Nephron (organoid): ENCODE results near the gene TMEM51.
"Not testable (repeated sequence)": the region's sequence is repeated elsewhere in the genome, so short reads cannot be mapped to it uniquely, and the experiment has no call there.

ENCODE experiments used
- H3K27ac Mint-ChIP-seq, 3 experiments: 2 replicates each; pipeline ENCODE4 v1.8.0; 2020; ENCODE audit warnings: mixed read lengths in 3 of 3, mild to moderate bottlenecking in 2 of 3, moderate library complexity in 1 of 3
- H3K27me3 Mint-ChIP-seq: 2 replicates; pipeline ENCODE4 v1.8.0; 2021; ENCODE audit warnings: low read depth, mild to moderate bottlenecking, moderate library complexity, mixed read lengths
- H3K36me3 Mint-ChIP-seq: 2 replicates; pipeline ENCODE4 v1.8.0; 2020; ENCODE audit warnings: low read depth, mixed read lengths
- H3K4me1 Mint-ChIP-seq: 2 replicates; pipeline ENCODE4 v1.8.0; 2020; ENCODE audit warnings: mixed read lengths
- H3K4me3 Mint-ChIP-seq, 3 experiments: 2 replicates each; pipeline ENCODE4 v1.8.0; 2020; ENCODE audit warnings: mild to moderate bottlenecking in 3 of 3, mixed read lengths in 3 of 3, moderate library complexity in 2 of 3
- H3K9me3 Mint-ChIP-seq: 2 replicates; pipeline ENCODE4 v1.8.0; 2020; ENCODE audit warnings: mixed read lengths
- CTCF ChIP-seq, 3 experiments: fragments of 200-600 bp; sonication (generic); IDR thresholded peaks; one replicate each; pipeline ENCODE4 v1.5.0; 2021; ENCODE audit warnings: antibody characterized with exemption in 3 of 3; ENCODE audit not compliant: unreplicated experiment in 3 of 3

The TMEM51 gene

DNA sequence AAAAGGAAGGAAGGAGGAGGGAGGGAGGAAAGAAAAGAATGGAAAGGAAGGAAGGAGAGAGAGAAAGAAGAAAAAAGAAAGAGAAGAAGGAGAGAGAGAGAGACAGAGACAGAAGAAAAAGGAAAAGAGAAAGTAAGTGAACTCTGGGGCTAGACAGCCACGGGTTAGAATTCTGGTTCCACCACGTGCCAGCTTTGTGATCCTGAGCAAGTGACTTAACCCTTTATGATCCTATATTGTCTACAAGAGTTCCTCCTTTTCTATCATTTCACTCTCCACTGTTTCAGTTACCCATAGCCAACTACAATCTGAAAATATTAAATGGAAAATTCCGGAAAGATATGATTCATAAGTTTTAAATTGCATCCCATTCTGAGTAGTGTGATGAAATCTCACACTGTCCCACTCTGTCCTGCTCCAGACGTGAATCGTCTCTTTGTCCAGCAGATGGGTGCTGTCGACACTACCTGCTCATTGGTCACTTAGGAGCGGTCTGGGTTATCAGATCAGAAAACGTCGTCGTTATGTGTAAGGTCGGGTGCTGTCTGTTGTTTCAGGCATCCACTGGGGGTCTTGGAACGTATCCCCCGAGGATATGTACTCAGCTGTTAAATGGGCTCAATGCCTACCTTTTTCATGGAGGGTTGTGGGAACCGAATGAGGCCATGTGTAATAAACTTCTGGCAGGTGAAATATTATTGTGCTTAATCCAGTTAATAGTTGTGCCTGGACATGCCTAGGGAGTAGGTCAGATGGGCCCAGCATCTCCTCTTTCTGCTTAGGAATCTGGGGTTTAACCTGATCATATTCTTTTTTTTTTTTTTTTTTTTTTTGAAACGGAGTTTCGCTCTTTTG, 19.1 kb downstream of the TMEM51 start:
- Mint-ChIP-seq H3K9me3 (no peaks in the 10 kb centered on the region), H3K27me3 (no peaks in the 10 kb centered on the region), H3K27ac (peak overlapping the region in 2 of 3 experiments; percentile 12 to 54), H3K4me3 (no peak overlapping the region), H3K36me3 (no peaks in the 10 kb centered on the region), H3K4me1 (peaks cover 34% of the 10 kb centered on the region)
- TF ChIP-seq CTCF (IDR thresholded peaks at IDR 0.05; ENCODE audit: unreplicated experiment in 3 of 3): no peak

- Mint-ChIP-seq H3K4me1 (peaks cover 42% of the 10 kb centered on the region), H3K27ac (peak overlapping the region; percentile 25 to 66 (median 55)), H3K27me3 (no peaks in the 10 kb centered on the region), H3K9me3 (no peaks in the 10 kb centered on the region), H3K36me3 (no peaks in the 10 kb centered on the region), H3K4me3 (no peak overlapping the region)
- TF ChIP-seq CTCF (IDR thresholded peaks at IDR 0.05; ENCODE audit: unreplicated experiment in 3 of 3): no peak
These were observed 20.5 kb downstream of the TMEM51 start for GRCh38 chr1:15173863-15174614.

GRCh38 chr1:15174615-15174983, 21.1 kb downstream of the TMEM51 start:
- H3K4me1 Mint-ChIP-seq: peaks cover 47% of the 10 kb centered on the region
- no peaks in the 10 kb centered on the region for H3K9me3 Mint-ChIP-seq

DNA sequence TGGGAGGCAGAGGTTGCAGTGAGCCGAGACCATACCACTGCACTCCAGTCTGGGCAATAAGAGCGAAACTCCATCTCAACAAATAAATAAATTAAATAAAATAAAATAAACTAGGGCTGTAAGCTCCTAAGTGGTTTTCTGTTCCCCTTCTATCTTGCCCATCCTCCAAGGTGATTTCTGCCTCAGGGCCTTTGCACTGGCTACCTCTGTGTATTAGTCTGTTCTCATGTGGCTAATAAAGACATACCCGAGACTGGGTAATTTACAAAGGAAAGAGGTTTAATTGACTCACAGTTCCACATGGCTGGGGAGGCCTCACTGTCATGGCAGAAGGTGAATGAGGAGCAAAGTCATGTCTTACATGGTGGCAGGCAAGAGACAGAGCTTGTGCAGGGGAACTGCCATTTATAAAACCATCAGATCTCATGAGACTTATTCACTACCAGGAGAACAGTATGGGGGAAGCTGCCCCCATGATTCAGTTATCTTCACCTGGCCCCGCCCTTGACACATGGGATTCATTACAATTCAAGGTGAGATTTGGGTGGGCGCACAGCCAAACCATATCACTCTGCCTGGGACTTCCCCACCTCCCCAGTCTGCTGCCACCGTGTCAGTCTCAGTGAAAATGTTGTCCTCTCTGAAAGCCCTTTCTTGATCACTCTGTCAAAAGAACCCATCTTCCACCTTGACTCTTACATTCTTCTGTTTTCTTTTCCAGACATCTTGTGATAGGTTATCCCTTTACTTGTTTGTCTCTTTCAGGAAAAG, 22.0 kb downstream of the TMEM51 start:
- not testable (repeated sequence) for H3K4me3 Mint-ChIP-seq, H3K27me3 Mint-ChIP-seq, H3K36me3 Mint-ChIP-seq, H3K9me3 Mint-ChIP-seq, H3K27ac Mint-ChIP-seq
- peaks cover 56% of the 10 kb centered on the region for H3K4me1 Mint-ChIP-seq

More at GRCh38 chr1:15174615-15174983, 21.1 kb downstream of the TMEM51 start:
- Mint-ChIP-seq H3K36me3 (no peaks in the 10 kb centered on the region), H3K27ac (no peak overlapping the region), H3K27me3 (no peaks in the 10 kb centered on the region), H3K4me3 (no peak overlapping the region)
- no peak for TF ChIP-seq CTCF (IDR thresholded peaks at IDR 0.05; ENCODE audit: unreplicated experiment in 3 of 3)

GRCh38 chr1:15176120-15176519, 22.6 kb downstream of the TMEM51 start:
- peaks cover 57% of the 10 kb centered on the region for H3K4me1 Mint-ChIP-seq

More at GRCh38 chr1:15176120-15176519, 22.6 kb downstream of the TMEM51 start:
- H3K27me3 Mint-ChIP-seq: no peaks in the 10 kb centered on the region
- TF ChIP-seq CTCF (IDR thresholded peaks at IDR 0.05; ENCODE audit: unreplicated experiment in 3 of 3): no peak
- H3K9me3 Mint-ChIP-seq: no peaks in the 10 kb centered on the region
- H3K4me3 Mint-ChIP-seq: no peak overlapping the region
- no peaks in the 10 kb centered on the region for H3K36me3 Mint-ChIP-seq
- peak overlapping the region in 1 of 3 experiments; percentile 24 for H3K27ac Mint-ChIP-seq
